Right renal pelvis (tissue), 4 donors: ENCODE results near the gene FSTL4. TPM values are rescaled to one million over a fixed set of nuclear protein-coding genes. Genes with fewer than 3 reads are reported as not detected.

Source experiments
- DNase-seq, 4 donors: peaks; one replicate each; pipeline ENCODE4 v3.0.0-alpha.2; 2013; ENCODE audit warnings: low read depth in 4 of 4, low spot score in 3 of 4, missing footprints in 1 of 4
- polyA plus RNA-seq, 4 donors: library from polyadenylated mRNA; unstranded; fragments of 120-200 nt; gene quantifications; one replicate each; pipeline ENCODE4 v1.2.1, GENCODE V29; 2013; ENCODE audit not compliant: insufficient read length in 4 of 4

The FSTL4 gene
- polyA plus RNA-seq, 4 donors: 0.74 to 1.1 (median 0.86) TPM

DNA sequence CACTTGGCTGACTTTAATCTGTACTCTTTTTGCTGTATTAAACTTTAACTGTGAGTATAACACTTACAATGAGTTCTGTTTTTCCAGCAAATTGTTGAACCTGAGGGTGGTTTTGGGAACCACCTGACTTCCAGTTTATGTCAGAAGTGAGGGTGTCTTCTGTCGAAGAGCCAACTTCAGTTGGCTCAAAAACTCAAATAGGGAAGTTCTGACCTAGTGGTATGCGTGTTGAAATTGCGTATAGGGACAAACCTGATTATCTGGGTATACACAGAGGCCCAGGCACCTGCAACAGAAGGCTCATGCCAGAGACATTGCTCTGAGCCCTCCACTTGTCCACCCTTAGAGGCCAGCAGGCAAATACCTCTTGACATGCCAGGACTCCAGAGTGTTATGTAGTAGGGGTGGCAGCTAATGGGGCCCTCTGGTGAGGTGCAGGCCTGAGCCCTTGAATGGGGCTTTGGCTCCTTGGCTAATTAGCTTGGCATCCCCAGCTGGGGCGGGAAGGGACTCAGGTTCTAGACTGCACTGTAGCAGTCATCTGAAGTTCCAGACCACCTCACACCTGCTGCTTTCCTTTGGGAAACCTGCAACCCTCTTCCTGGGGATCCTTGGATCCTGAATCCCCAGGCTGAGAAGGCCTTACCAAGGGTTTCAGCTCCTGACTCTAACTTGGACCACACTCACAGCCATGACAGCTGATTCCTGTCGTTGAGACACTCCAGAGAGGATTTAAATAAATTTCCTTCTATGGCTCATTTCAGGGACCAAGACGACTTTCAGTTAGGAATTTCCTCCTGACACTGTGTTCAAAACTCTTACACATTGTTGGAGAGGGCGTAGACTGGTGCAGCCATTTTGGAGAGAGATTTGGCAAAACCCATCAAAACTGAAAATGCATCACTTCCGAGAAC is 370.9 kb downstream of the FSTL4 start:
- DNase-seq: no peak

DNA sequence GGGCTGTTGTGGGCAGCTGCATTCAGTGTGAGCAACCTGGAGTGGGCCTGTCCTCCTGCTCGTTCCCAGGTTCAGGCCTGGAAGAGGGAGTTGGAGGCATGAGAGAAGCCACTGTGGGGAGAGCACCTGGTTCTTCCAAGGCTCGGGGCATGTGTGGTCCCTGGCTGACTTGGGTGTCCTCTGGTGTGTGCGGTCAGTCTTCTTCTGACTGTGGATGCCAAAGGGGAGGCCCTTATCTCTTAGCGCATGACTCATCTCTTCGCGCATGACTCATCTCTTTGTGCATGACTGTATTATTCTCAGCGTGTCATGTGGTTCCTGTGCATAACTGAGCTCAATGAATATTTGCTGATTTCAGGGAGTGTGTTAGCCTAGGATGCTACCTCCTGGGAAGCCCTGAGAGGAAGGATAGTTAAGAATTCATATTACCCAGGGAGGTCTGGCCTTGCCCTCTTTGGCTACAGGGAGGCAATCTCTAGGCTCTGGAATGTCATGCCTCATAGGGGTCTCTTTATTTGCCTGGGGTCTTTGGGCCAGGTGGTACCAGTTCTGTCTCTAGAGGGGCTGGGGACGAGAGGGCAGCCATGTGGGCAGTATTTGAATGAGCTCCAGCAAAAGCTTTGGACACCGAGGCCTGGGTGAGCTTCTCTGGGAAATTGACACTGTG is 371.8 kb downstream of the FSTL4 start:
- no peak for DNase-seq

DNA sequence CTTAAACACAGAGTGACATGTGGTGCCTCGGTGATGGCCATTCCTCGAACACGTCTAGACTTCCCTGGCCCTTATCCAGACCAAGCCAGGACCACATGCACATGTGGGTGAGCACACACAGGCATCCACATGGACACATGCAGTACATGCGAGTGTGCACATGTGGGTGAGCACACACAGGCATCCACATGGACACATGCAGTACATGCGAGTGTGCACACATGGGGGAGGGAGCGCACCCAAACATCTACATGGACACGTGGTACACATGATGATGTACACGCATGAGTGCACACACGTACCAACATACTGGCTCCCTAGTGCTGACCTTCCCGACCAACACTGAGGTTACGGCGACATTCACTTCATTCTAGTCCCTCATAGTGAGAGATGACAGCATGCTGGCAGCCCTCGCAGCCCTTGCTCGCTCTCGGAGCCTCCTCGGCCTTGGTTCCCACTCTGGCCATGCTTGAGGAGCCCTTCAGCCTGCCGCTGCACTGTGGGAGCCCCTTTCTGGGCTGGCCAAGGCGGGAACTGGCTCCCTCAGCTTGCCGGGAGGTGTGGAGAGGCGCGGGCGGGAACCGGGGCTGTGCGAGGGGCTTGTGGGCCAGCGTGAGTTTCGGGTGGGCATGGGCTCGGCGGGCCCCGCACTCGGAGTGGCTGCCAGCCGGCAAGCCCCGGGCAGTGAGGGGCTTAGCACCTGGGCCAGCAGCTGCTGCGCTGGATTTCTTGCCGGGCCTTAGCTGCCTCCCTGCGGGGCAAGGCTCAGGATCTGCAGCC is 373.7 kb downstream of the FSTL4 start:
- DNase-seq: no peak

- no peak for DNase-seq
Observed at GRCh38 chr5:133236976-133237375, 375.4 kb downstream of the FSTL4 start.

DNA sequence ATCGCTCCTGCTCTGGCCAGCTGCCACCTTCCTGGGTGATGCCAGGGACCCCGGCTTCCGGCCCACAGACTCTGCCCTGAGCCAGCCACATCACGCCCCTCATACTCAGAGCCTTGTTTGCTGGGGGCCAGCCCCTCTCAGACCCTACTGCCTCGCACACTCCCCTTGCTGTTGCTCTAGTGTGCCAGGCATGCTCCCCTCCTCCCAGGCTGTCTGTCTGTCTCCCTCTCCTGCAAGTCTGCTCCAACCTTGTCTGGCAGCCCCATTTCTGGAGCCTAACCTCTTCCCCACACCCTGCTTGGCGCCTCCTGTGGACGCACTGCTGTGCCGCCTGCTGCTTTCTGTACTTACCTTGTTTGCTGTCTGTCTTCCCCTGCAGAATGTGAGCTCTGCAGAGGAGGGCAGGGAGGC is 375.8 kb downstream of the FSTL4 start:
- DNase-seq: no peak

DNA sequence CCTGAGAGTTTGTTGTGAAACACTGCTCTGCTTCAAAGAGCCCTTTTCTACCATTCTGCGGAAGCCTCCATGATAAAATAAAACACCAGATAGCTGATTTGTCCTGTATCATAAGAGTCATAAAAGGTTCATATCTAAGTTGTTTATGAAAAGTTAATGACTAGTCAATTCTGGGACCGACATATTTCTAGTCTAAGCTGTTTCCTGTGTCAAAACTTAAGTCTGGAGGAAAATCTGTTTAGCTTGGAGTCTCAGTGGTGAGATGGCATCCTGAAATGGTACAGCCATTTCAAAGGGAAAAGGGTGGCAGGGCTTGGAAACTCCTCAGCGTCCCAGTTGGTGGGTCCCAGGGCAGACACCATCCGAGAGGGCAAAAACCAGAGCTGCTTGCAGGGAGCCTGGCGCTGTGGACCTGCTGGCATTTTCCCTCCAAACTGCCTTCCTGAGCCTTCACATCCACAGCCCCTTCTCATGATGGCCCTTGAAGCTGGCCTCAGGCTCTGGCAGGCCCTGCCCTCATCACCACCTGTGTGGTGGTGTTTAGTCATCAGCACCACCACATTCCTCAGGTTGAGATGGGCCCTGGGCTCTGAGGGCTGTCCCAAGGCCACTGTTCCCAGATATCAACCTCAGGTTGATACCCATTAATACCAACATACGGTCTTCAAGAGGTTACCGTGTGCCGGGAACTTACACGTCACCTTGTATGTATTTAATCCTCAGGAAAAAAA is 376.5 kb downstream of the FSTL4 start:
- DNase-seq: no peak

GRCh38 chr5:133234911-133235310 is 377.4 kb downstream of the FSTL4 start:
- no peak for DNase-seq

DNA sequence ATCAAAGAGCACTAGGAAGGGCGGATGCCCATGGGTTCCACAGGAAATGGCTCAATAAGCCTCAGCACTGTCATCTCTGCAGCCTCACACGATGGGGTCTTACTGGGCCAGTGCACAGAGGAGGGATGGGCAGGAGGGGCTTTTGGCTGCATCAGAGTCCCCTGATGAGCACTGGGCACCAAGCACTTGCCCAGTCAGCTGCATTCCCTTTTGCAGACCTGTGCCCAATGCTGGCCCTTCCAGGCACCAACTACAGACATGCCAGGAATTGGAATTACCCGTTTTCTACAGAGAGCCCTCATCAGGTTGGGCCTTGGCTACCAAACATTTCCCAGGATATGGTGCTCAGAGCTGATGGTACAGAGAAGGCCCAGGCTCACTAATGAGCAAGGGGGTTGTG is 378.1 kb downstream of the FSTL4 start:
- DNase-seq: no peak

- DNase-seq: no peak
Observed at GRCh38 chr5:133233616-133234015, 378.7 kb downstream of the FSTL4 start.

GRCh38 chr5:133232911-133233310 is 379.4 kb downstream of the FSTL4 start:
- no peak for DNase-seq

- DNase-seq: no peak
Observed at GRCh38 chr5:133232435-133232834, 379.9 kb downstream of the FSTL4 start.

- no peak for DNase-seq
Observed at GRCh38 chr5:133232011-133232410, 380.3 kb downstream of the FSTL4 start.

- no peak for DNase-seq
Observed at GRCh38 chr5:133230823-133231578, 381.3 kb downstream of the FSTL4 start.

DNA sequence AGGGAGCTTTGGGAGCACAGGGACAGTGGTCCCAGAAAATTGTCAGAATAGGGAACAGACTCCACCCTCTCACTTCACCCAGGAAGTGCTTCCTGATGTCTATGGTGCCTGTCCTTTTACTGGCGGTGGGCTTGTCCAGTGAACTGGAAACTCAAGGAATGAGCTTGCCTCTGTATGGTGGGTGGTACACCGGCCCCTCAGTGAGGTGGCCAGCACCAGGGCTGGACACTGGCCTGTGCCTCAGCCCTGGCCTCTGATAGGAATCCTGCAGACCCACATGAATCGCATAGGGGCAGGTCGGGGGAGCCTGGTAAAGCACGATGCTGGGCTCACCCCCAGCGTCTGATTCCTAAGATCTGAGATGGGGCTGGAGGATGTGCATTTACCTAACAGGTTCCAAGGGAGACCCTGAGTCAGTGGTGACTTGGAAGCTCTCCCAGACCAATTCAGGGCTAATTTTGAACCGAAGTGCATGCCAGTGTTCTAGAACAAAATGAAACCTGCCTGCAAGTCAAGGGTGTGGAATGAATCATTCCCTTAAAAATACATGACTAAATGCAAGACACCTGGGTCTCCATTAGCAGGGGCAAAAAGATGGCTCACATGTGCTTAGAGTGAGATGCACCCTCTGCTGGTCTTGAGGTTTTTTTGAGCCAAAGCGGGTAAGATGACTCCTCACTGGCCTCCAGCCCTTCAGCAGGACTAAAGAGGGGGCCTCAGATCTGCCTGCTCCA is 382.2 kb downstream of the FSTL4 start:
- no peak for DNase-seq

DNA sequence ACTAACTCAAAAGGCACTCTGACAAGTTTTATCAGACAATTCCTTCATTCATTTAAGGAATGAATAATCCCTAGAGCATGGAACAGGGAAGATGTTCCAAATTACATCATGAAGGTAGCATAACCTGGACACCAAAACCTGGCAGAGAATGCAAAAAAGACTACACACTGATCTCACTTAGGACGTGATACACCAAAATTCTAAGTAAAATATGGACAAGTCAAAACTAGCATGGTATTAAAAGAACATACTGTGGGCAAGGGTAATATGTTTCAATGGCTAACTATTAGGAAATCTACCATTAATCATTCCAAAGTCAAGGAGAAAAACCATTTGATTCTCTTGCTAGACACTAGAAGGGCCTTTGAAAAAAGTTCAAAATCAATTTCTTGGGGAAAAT is 384.0 kb downstream of the FSTL4 start:
- DNase-seq: no peak

DNA sequence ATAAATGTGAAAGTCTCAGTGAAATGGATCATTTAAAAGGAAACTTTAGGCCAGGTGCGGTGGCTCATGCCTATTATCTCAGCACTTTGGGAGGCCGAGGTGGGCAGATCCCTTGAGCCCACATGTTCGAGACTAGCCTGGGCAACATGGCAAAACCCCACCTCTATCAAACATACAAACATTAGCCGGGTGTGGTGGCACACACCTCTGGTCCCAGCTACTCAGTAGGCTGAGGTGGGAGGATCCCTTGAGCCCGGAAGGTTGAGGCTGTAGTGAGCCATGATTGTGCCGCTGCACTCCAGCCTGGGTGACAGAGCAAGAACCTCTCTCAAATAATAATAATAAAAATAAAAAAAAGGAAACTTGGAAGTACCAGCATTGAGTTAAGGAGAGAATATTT is 384.4 kb downstream of the FSTL4 start:
- no peak for DNase-seq

GRCh38 chr5:133227082-133227481 is 385.3 kb downstream of the FSTL4 start:
- DNase-seq: no peak

DNA sequence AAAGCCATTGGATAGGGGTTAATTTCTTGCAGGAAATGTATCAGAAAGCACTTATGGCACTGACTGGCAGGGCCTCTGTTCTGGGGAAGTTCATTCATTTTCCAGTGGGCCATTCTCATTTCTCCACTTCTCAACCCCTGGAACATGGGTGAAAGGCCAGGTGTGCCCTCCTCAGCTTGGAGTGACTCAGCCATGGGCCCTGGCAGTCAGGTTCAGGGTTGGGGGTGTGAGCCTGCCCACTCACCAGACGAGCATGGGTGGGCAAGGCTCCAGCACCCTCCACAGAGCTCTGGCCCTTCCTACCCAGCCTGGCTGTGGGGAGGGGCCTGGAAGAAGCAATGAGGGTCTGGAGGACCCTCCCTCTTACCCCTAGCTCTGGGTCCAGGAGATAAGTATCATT is 386.2 kb downstream of the FSTL4 start:
- DNase-seq: no peak

DNA sequence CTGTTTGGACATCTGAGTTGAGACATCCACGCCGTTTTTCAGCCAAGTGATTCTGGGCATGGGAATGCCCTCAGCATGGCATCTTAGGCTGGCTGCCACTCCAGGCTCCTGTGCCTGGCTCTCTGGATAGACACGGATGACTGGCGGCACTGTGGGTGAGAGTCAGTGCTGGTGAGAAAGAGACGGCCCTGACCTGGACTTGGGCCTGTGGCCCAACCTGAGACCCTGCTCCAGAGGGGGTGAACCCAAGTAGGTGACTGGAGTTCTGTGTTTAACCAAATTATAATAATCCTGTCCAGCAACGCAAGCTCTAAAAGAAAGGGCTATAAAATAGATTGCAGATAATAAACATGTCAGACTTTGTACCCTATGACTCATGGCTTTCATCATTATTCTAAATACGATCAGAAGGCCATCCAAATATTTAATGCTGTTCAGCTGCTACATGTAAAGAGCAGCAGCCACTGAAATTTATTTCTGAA is 386.6 kb downstream of the FSTL4 start:
- no peak for DNase-seq
